Measurements from ENCODE around the gene AFAP1L1. TPM values are rescaled to one million over a fixed set of nuclear protein-coding genes. Genes with fewer than 3 reads are reported as not detected.
A peak's percentile ranks its signal among the peaks of the same experiment; 100 is the strongest.

Gene AFAP1L1
- not detected in 2 replicates for total RNA-seq

- Mint-ChIP-seq H3K9me3 (no peaks in the 10 kb centered on the region), H3K4me1 (ENCODE audit: low read depth) (peaks cover 5% of the 10 kb centered on the region), H3K27me3 (ENCODE audit: insufficient read depth) (peaks cover 53% of the 10 kb centered on the region), H3K36me3 (ENCODE audit: low read depth) (peaks cover 2% of the 10 kb centered on the region), H3K27ac (no peak within 1 kb of the TSS), H3K4me3 (peak within 1 kb of the TSS; percentile 84)
- intact Hi-C loops (cut with micrococcal nuclease): no loop called here
- DNase-seq (ENCODE audit: low spot score): no peak
These were observed at the start of gene AFAP1L1 for GRCh38 chr5:149271716-149272563. Gene AFAP1L1 (plus strand): TSS chr5:149271859. CDS start chr5:149271969, 110 bp downstream.

- intact Hi-C loops (cut with micrococcal nuclease): no loop called here
- no peaks in the 10 kb centered on the region for H3K9me3 Mint-ChIP-seq
- no peak for DNase-seq (ENCODE audit: low spot score)
These were observed 48.4 kb upstream of the AFAP1L1 start for GRCh38 chr5:149223081-149223848.

GRCh38 chr5:149224282-149224681, 47.4 kb upstream of the AFAP1L1 start:
- no peak overlapping the region for H3K27ac Mint-ChIP-seq
- H3K4me3 Mint-ChIP-seq: no peak overlapping the region
- DNase-seq (ENCODE audit: low spot score): no peak
- peaks cover 3% of the 10 kb centered on the region for H3K27me3 Mint-ChIP-seq (ENCODE audit: insufficient read depth)
- H3K4me1 Mint-ChIP-seq (ENCODE audit: low read depth): no peaks in the 10 kb centered on the region
- H3K36me3 Mint-ChIP-seq (ENCODE audit: low read depth): no peaks in the 10 kb centered on the region
- intact Hi-C loops (cut with micrococcal nuclease): no loop called here
- H3K9me3 Mint-ChIP-seq: no peaks in the 10 kb centered on the region

More at GRCh38 chr5:149223081-149223848, 48.4 kb upstream of the AFAP1L1 start:
- no peaks in the 10 kb centered on the region for H3K36me3 Mint-ChIP-seq (ENCODE audit: low read depth)
- H3K4me3 Mint-ChIP-seq: no peak overlapping the region
- H3K27ac Mint-ChIP-seq: no peak overlapping the region
- H3K4me1 Mint-ChIP-seq (ENCODE audit: low read depth): no peaks in the 10 kb centered on the region
- peaks cover 3% of the 10 kb centered on the region for H3K27me3 Mint-ChIP-seq (ENCODE audit: insufficient read depth)

GRCh38 chr5:149227168-149227826, 44.4 kb upstream of the AFAP1L1 start:
- Mint-ChIP-seq H3K27ac (no peak overlapping the region), H3K4me1 (ENCODE audit: low read depth) (no peaks in the 10 kb centered on the region), H3K9me3 (no peaks in the 10 kb centered on the region), H3K4me3 (no peak overlapping the region), H3K27me3 (ENCODE audit: insufficient read depth) (peaks cover 7% of the 10 kb centered on the region), H3K36me3 (ENCODE audit: low read depth) (no peaks in the 10 kb centered on the region)
- DNase-seq (ENCODE audit: low spot score): no peak
- intact Hi-C loops (cut with micrococcal nuclease): no loop called here

- Mint-ChIP-seq H3K36me3 (ENCODE audit: low read depth) (no peaks in the 10 kb centered on the region), H3K9me3 (no peaks in the 10 kb centered on the region), H3K4me1 (ENCODE audit: low read depth) (no peaks in the 10 kb centered on the region), H3K27me3 (ENCODE audit: insufficient read depth) (peaks cover 8% of the 10 kb centered on the region), H3K4me3 (no peak overlapping the region), H3K27ac (no peak overlapping the region)
- intact Hi-C loops (cut with micrococcal nuclease): no loop called here
- no peak for DNase-seq (ENCODE audit: low spot score)
These were observed 42.9 kb upstream of the AFAP1L1 start for GRCh38 chr5:149228618-149229297.

GRCh38 chr5:149229298-149229937, 42.2 kb upstream of the AFAP1L1 start:
- intact Hi-C loops (cut with micrococcal nuclease): no loop called here
- Mint-ChIP-seq H3K4me3 (no peak overlapping the region), H3K27ac (no peak overlapping the region), H3K9me3 (no peaks in the 10 kb centered on the region), H3K27me3 (ENCODE audit: insufficient read depth) (peaks cover 12% of the 10 kb centered on the region), H3K4me1 (ENCODE audit: low read depth) (no peaks in the 10 kb centered on the region), H3K36me3 (ENCODE audit: low read depth) (no peaks in the 10 kb centered on the region)
- no peak for DNase-seq (ENCODE audit: low spot score)

- no peaks in the 10 kb centered on the region for H3K36me3 Mint-ChIP-seq (ENCODE audit: low read depth)
- no peak overlapping the region for H3K4me3 Mint-ChIP-seq
- H3K27me3 Mint-ChIP-seq (ENCODE audit: insufficient read depth): peaks cover 26% of the 10 kb centered on the region
- H3K9me3 Mint-ChIP-seq: no peaks in the 10 kb centered on the region
- DNase-seq (ENCODE audit: low spot score): no peak
- H3K4me1 Mint-ChIP-seq (ENCODE audit: low read depth): peaks cover 9% of the 10 kb centered on the region
- intact Hi-C loops (cut with micrococcal nuclease): no loop called here
- H3K27ac Mint-ChIP-seq: no peak overlapping the region
These were observed 35.8 kb upstream of the AFAP1L1 start for GRCh38 chr5:149235841-149236240.

- Mint-ChIP-seq H3K27me3 (ENCODE audit: insufficient read depth) (peaks cover 24% of the 10 kb centered on the region), H3K4me1 (ENCODE audit: low read depth) (peaks cover 16% of the 10 kb centered on the region), H3K9me3 (no peaks in the 10 kb centered on the region), H3K4me3 (no peak overlapping the region), H3K36me3 (ENCODE audit: low read depth) (no peaks in the 10 kb centered on the region), H3K27ac (no peak overlapping the region)
- intact Hi-C loops (cut with micrococcal nuclease): no loop called here
- no peak for DNase-seq (ENCODE audit: low spot score)
These were observed 34.0 kb upstream of the AFAP1L1 start for GRCh38 chr5:149237662-149238061.

GRCh38 chr5:149238540-149238939, 33.1 kb upstream of the AFAP1L1 start:
- intact Hi-C loops (cut with micrococcal nuclease): no loop called here
- Mint-ChIP-seq H3K36me3 (ENCODE audit: low read depth) (no peaks in the 10 kb centered on the region), H3K4me1 (ENCODE audit: low read depth) (peaks cover 16% of the 10 kb centered on the region), H3K27ac (no peak overlapping the region), H3K27me3 (ENCODE audit: insufficient read depth) (peaks cover 24% of the 10 kb centered on the region), H3K9me3 (no peaks in the 10 kb centered on the region), H3K4me3 (no peak overlapping the region)
- DNase-seq (ENCODE audit: low spot score): no peak

- Mint-ChIP-seq H3K27ac (peak overlapping the region; percentile 69), H3K4me1 (ENCODE audit: low read depth) (peaks cover 16% of the 10 kb centered on the region), H3K9me3 (no peaks in the 10 kb centered on the region), H3K27me3 (ENCODE audit: insufficient read depth) (peaks cover 17% of the 10 kb centered on the region), H3K36me3 (ENCODE audit: low read depth) (no peaks in the 10 kb centered on the region), H3K4me3 (no peak overlapping the region)
- DNase-seq (ENCODE audit: low spot score): no peak
- intact Hi-C loops (cut with micrococcal nuclease): no loop called here
These were observed 31.7 kb upstream of the AFAP1L1 start for GRCh38 chr5:149239917-149240316.

- H3K4me3 Mint-ChIP-seq: peak overlapping the region; percentile 35
- intact Hi-C loops (cut with micrococcal nuclease): no loop called here
- peaks cover 16% of the 10 kb centered on the region for H3K4me1 Mint-ChIP-seq (ENCODE audit: low read depth)
- H3K9me3 Mint-ChIP-seq: no peaks in the 10 kb centered on the region
- peaks cover 14% of the 10 kb centered on the region for H3K27me3 Mint-ChIP-seq (ENCODE audit: insufficient read depth)
- H3K27ac Mint-ChIP-seq: peak overlapping the region; percentile 69
- DNase-seq (ENCODE audit: low spot score): peak; percentile 65
- no peaks in the 10 kb centered on the region for H3K36me3 Mint-ChIP-seq (ENCODE audit: low read depth)
These were observed 31.2 kb upstream of the AFAP1L1 start for GRCh38 chr5:149240354-149240998.

GRCh38 chr5:149242339-149242738, 29.3 kb upstream of the AFAP1L1 start:
- H3K4me3 Mint-ChIP-seq: no peak overlapping the region
- no peaks in the 10 kb centered on the region for H3K36me3 Mint-ChIP-seq (ENCODE audit: low read depth)
- intact Hi-C loops (cut with micrococcal nuclease): no loop called here
- no peak overlapping the region for H3K27ac Mint-ChIP-seq
- peaks cover 16% of the 10 kb centered on the region for H3K4me1 Mint-ChIP-seq (ENCODE audit: low read depth)
- no peaks in the 10 kb centered on the region for H3K9me3 Mint-ChIP-seq
- no peak for DNase-seq (ENCODE audit: low spot score)
- H3K27me3 Mint-ChIP-seq (ENCODE audit: insufficient read depth): peaks cover 4% of the 10 kb centered on the region

All from activated T-helper 1 cell treated with anti-CD3 and anti-CD28 coated beads, Interleukin-12 subunit alpha, Interleukin-12 subunit beta, Interleukin-2, Interleukin-4 antibody, amounts not matched to agents 30 ng/mL and 10 ng/mL and 1 ng/mL, durations not matched to agents 14 hours and 24 hours and 36 hours (primary cell).